ENCODE data around the gene RAB3C. TPM values are rescaled to one million over a fixed set of nuclear protein-coding genes. Genes with fewer than 3 reads are reported as not detected.
A peak's percentile ranks its signal among the peaks of the same experiment; 100 is the strongest.

RAB3C gene
- total and polyA plus RNA-seq, 4 experiments from 2014 or later, result not detected

- intact Hi-C loops (cut with micrococcal nuclease), result no loop called here
- Mint-ChIP-seq H3K27ac (no peak overlapping the region), H3K4me3 (no peak overlapping the region), H3K36me3 (no peaks in the 10 kb centered on the region), H3K27me3 (peaks cover 3 to 5% of the 10 kb centered on the region in 2 donors), H3K4me1 (peaks cover 0 to 3% (median 0%) of the 10 kb centered on the region in 4 donors), H3K9me3 (no peaks in the 10 kb centered on the region)
- ChIA-PET POLR2A (ENCODE audit: partially characterized antibody) (no interaction called here), CTCF (ENCODE audit: partially characterized antibody) (no interaction called here)
- Histone ChIP-seq H3K4me1 (ENCODE audit: insufficient read depth, low read length) (no peaks in the 10 kb centered on the region), H3K4me3 (ENCODE audit: low read length in 2 of 2) (no peak overlapping the region), H3K9me3 (ENCODE audit: control insufficient read depth in 1 of 2, low read length in 2 of 2) (no peaks in the 10 kb centered on the region), H3K27ac (ENCODE audit: low read depth, low read length) (no peak overlapping the region), H3K27me3 (ENCODE audit: insufficient read depth, low read length) (no peaks in the 10 kb centered on the region), H3K36me3 (ENCODE audit: insufficient read depth, low read length) (no peaks in the 10 kb centered on the region)
- no peak for DNase-seq
These were observed 187.3 kb downstream of the RAB3C start for GRCh38 chr5:58770136-58770535.

DNA sequence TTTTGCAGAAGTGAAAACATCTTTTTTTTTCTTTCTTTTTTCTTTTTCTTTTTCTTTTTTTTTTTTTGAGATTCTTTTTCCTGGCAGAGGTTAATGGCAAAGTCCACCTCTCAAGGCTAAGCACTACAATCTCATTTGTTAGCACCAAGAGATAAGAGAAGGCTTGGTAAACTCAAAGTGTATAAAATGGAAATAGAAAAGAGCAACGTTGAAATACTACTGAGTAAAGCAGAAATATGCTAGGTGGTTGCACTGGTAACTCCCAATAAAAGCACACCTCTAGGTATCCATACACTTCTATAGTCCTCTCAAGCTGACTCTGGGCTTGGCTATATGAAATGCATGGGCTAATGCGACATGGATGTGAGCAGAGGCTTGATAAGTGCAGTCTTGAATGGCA, 188.9 kb downstream of the RAB3C start:
- no peaks in the 10 kb centered on the region for H3K36me3 ChIP-seq (ENCODE audit: insufficient read depth, low read length)
- ChIA-PET CTCF (ENCODE audit: partially characterized antibody) (no interaction called here), POLR2A (ENCODE audit: partially characterized antibody) (no interaction called here)
- no peaks in the 10 kb centered on the region for H3K36me3 Mint-ChIP-seq
- H3K27me3 ChIP-seq (ENCODE audit: insufficient read depth, low read length), result no peaks in the 10 kb centered on the region
- no peaks in the 10 kb centered on the region for H3K9me3 ChIP-seq (ENCODE audit: control insufficient read depth in 1 of 2, low read length in 2 of 2)
- H3K4me3 ChIP-seq (ENCODE audit: low read length in 2 of 2), result no peak overlapping the region
- intact Hi-C loops (cut with micrococcal nuclease), result no loop called here
- no peak overlapping the region for H3K4me3 Mint-ChIP-seq
- H3K27ac ChIP-seq (ENCODE audit: low read depth, low read length), result no peak overlapping the region
- no peaks in the 10 kb centered on the region for H3K9me3 Mint-ChIP-seq
- H3K4me1 Mint-ChIP-seq, result no peaks in the 10 kb centered on the region
- H3K27me3 Mint-ChIP-seq, result peaks cover 2 to 3% of the 10 kb centered on the region in 2 donors
- no peak for DNase-seq
- H3K4me1 ChIP-seq (ENCODE audit: insufficient read depth, low read length), result no peaks in the 10 kb centered on the region
- no peak overlapping the region for H3K27ac Mint-ChIP-seq

DNA sequence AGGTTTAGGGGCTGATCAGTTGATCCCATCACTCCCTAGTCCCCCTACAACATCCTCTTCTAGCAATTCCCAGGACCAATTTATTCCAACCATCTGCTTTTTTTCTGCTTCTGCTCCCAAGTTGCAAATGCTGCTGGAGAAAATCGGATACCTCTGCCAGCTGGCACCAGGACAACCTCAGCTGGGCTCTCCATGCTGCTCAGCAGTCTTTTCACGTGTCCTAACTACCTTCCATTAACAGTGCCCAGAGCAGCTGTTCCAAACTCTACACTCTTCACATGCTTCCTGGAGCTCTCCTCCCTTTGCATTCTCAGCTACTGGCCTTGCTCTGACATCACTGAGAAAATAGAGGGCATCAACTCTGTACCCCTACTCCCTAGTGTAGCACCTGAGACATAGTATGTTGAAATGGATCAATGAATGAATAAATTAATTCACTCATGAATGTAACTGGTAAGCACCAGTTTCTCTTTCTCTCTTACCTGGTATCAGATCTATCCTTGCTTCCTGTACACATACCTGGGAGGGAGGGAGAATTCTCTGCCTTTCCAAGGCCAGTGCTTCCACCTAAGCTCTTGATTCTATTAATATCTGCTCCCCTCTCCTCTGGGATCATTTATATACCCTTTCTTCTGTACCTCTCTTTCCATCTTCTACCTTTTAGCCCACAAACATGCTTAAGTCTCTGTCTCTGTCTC, 191.0 kb downstream of the RAB3C start:
- no peaks in the 10 kb centered on the region for H3K9me3 Mint-ChIP-seq
- no peaks in the 10 kb centered on the region for H3K36me3 Mint-ChIP-seq
- no peaks in the 10 kb centered on the region for H3K4me1 ChIP-seq (ENCODE audit: insufficient read depth, low read length)
- no peak overlapping the region for H3K4me3 ChIP-seq (ENCODE audit: low read length in 2 of 2)
- no peaks in the 10 kb centered on the region for H3K4me1 Mint-ChIP-seq
- no peak overlapping the region for H3K4me3 Mint-ChIP-seq
- no peaks in the 10 kb centered on the region for H3K9me3 ChIP-seq (ENCODE audit: control insufficient read depth in 1 of 2, low read length in 2 of 2)
- no peaks in the 10 kb centered on the region for H3K36me3 ChIP-seq (ENCODE audit: insufficient read depth, low read length)
- intact Hi-C loops (cut with micrococcal nuclease), result no loop called here
- CTCF ChIA-PET (ENCODE audit: partially characterized antibody), result no interaction called here
- peaks cover 6 to 8% of the 10 kb centered on the region in 2 donors for H3K27me3 Mint-ChIP-seq
- no peak for DNase-seq
- H3K27ac Mint-ChIP-seq, result peak overlapping the region in 1 of 7 donors; percentile 30
- H3K27me3 ChIP-seq (ENCODE audit: insufficient read depth, low read length), result no peaks in the 10 kb centered on the region
- H3K27ac ChIP-seq (ENCODE audit: low read depth, low read length), result no peak overlapping the region
- POLR2A ChIA-PET (ENCODE audit: partially characterized antibody), result no interaction called here

DNA sequence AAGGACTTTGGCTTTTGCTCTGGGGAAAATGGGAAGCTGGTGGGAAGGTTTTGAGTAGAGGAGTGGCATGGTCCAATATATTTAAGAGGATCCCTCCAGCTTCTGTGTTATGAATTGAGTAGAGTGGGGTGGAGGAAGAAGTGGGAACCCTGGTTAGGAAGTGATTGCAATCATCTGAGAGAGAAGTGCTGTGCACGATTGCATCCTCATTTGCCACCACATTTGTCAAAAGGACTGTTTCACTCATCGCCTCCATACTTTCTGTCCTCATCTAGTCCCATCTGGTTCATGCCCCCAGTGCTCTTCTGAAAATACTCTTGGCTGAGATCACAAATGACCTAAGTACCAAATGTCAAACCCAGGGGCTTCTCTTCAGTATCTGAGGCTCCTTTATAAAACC, 192.1 kb downstream of the RAB3C start:
- intact Hi-C loops (cut with micrococcal nuclease), result no loop called here
- Mint-ChIP-seq H3K27ac (no peak overlapping the region), H3K4me1 (no peaks in the 10 kb centered on the region), H3K27me3 (peaks cover 8 to 10% of the 10 kb centered on the region in 2 donors), H3K9me3 (no peaks in the 10 kb centered on the region), H3K4me3 (no peak overlapping the region), H3K36me3 (no peaks in the 10 kb centered on the region)
- no peak overlapping the region for H3K4me3 ChIP-seq (ENCODE audit: low read length in 2 of 2)
- ChIA-PET CTCF (ENCODE audit: partially characterized antibody) (no interaction called here), POLR2A (ENCODE audit: partially characterized antibody) (no interaction called here)
- no peak overlapping the region for H3K27ac ChIP-seq (ENCODE audit: low read depth, low read length)
- H3K27me3 ChIP-seq (ENCODE audit: insufficient read depth, low read length), result no peaks in the 10 kb centered on the region
- H3K9me3 ChIP-seq (ENCODE audit: control insufficient read depth in 1 of 2, low read length in 2 of 2), result no peaks in the 10 kb centered on the region
- no peaks in the 10 kb centered on the region for H3K4me1 ChIP-seq (ENCODE audit: insufficient read depth, low read length)
- DNase-seq, result no peak
- H3K36me3 ChIP-seq (ENCODE audit: insufficient read depth, low read length), result no peaks in the 10 kb centered on the region

GRCh38 chr5:58775701-58776262, 192.9 kb downstream of the RAB3C start:
- no peak for DNase-seq
- no peak overlapping the region for H3K27ac ChIP-seq (ENCODE audit: low read depth, low read length)
- no peak overlapping the region for H3K4me3 Mint-ChIP-seq
- peaks cover 8 to 10% of the 10 kb centered on the region in 2 donors for H3K27me3 Mint-ChIP-seq
- no peaks in the 10 kb centered on the region for H3K27me3 ChIP-seq (ENCODE audit: insufficient read depth, low read length)
- no peaks in the 10 kb centered on the region for H3K9me3 Mint-ChIP-seq
- no peaks in the 10 kb centered on the region for H3K9me3 ChIP-seq (ENCODE audit: control insufficient read depth in 1 of 2, low read length in 2 of 2)
- H3K4me1 ChIP-seq (ENCODE audit: insufficient read depth, low read length), result no peaks in the 10 kb centered on the region
- ChIA-PET POLR2A (ENCODE audit: partially characterized antibody) (no interaction called here), CTCF (ENCODE audit: partially characterized antibody) (no interaction called here)
- no peak overlapping the region for H3K4me3 ChIP-seq (ENCODE audit: low read length in 2 of 2)
- no peaks in the 10 kb centered on the region for H3K4me1 Mint-ChIP-seq
- intact Hi-C loops (cut with micrococcal nuclease), result no loop called here
- no peaks in the 10 kb centered on the region for H3K36me3 Mint-ChIP-seq
- no peaks in the 10 kb centered on the region for H3K36me3 ChIP-seq (ENCODE audit: insufficient read depth, low read length)
- H3K27ac Mint-ChIP-seq, result no peak overlapping the region

DNA sequence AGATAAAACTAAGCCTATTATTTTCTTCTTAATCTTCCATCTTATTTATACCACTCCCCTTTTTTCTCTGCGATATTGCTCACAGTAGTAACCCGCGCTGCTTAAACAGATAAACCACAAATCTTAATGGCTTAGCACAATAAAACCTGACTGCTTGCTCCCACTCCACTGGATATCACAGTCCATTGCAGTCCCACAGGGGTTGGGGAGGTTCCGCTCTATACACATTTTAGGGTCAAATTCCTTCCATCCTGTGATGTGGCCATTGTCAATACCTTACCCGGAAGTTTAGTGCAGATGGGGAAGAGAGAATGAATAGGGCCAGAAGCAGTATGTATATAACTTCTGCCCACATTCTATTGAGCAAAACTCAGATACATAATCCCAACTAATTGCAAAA, 193.7 kb downstream of the RAB3C start:
- H3K36me3 ChIP-seq (ENCODE audit: insufficient read depth, low read length), result no peaks in the 10 kb centered on the region
- no peak for DNase-seq
- ChIA-PET POLR2A (ENCODE audit: partially characterized antibody) (no interaction called here), CTCF (ENCODE audit: partially characterized antibody) (no interaction called here)
- H3K27me3 ChIP-seq (ENCODE audit: insufficient read depth, low read length), result no peaks in the 10 kb centered on the region
- no peak overlapping the region for H3K4me3 ChIP-seq (ENCODE audit: low read length in 2 of 2)
- no peak overlapping the region for H3K27ac Mint-ChIP-seq
- no peaks in the 10 kb centered on the region for H3K36me3 Mint-ChIP-seq
- H3K9me3 Mint-ChIP-seq, result no peaks in the 10 kb centered on the region
- intact Hi-C loops (cut with micrococcal nuclease), result no loop called here
- peaks cover 8 to 10% of the 10 kb centered on the region in 2 donors for H3K27me3 Mint-ChIP-seq
- no peaks in the 10 kb centered on the region for H3K4me1 Mint-ChIP-seq
- H3K27ac ChIP-seq (ENCODE audit: low read depth, low read length), result no peak overlapping the region
- no peaks in the 10 kb centered on the region for H3K4me1 ChIP-seq (ENCODE audit: insufficient read depth, low read length)
- H3K4me3 Mint-ChIP-seq, result no peak overlapping the region
- H3K9me3 ChIP-seq (ENCODE audit: control insufficient read depth in 1 of 2, low read length in 2 of 2), result no peaks in the 10 kb centered on the region

- no peaks in the 10 kb centered on the region for H3K9me3 ChIP-seq (ENCODE audit: control insufficient read depth in 1 of 2, low read length in 2 of 2)
- no peak overlapping the region for H3K4me3 Mint-ChIP-seq
- no peak overlapping the region for H3K27ac Mint-ChIP-seq
- ChIA-PET CTCF (ENCODE audit: partially characterized antibody) (no interaction called here), POLR2A (ENCODE audit: partially characterized antibody) (no interaction called here)
- no peaks in the 10 kb centered on the region for H3K9me3 Mint-ChIP-seq
- DNase-seq, result no peak
- intact Hi-C loops (cut with micrococcal nuclease), result no loop called here
- H3K36me3 Mint-ChIP-seq, result no peaks in the 10 kb centered on the region
- no peaks in the 10 kb centered on the region for H3K27me3 ChIP-seq (ENCODE audit: insufficient read depth, low read length)
- H3K4me1 ChIP-seq (ENCODE audit: insufficient read depth, low read length), result no peaks in the 10 kb centered on the region
- H3K4me3 ChIP-seq (ENCODE audit: low read length in 2 of 2), result no peak overlapping the region
- peaks cover 8 to 10% of the 10 kb centered on the region in 2 donors for H3K27me3 Mint-ChIP-seq
- no peak overlapping the region for H3K27ac ChIP-seq (ENCODE audit: low read depth, low read length)
- H3K4me1 Mint-ChIP-seq, result no peaks in the 10 kb centered on the region
- no peaks in the 10 kb centered on the region for H3K36me3 ChIP-seq (ENCODE audit: insufficient read depth, low read length)
These were observed 196.0 kb downstream of the RAB3C start for GRCh38 chr5:58778888-58779287.

Measured in CD4-positive, alpha-beta memory T cell (primary cell).